H1 (cell line): ENCODE results near the gene CIITA. TPM values are rescaled to one million over a fixed set of nuclear protein-coding genes. Genes with fewer than 3 reads are reported as not detected.

Source experiments
- CHD1 ChIP-seq: IDR thresholded peaks from 2 replicates; pipeline ENCODE4 v1.6.1; 2012; ENCODE audit warnings: low read depth, low read length, improper control_type of control experiment
- CHD7 ChIP-seq: fragments of 300-600 bp; sonication (generic); IDR thresholded peaks from 2 replicates; pipeline ENCODE4 v1.7.1; 2012; ENCODE audit warnings: low read length, moderate library complexity, mild to moderate bottlenecking, inconsistent platforms; ENCODE audit not compliant: insufficient replicate concordance
- GTF2F1 ChIP-seq: IDR thresholded peaks from 2 replicates; pipeline ENCODE4 v1.6.1; 2012; ENCODE audit warnings: low read depth, low read length, improper control_type of control experiment, borderline replicate concordance
- JUND ChIP-seq: IDR thresholded peaks from 2 replicates; pipeline ENCODE4 v1.6.1; 2011; ENCODE audit warnings: mild to moderate bottlenecking, improper control_type of control experiment, low read length
- POU5F1 ChIP-seq: IDR thresholded peaks from 2 replicates; pipeline ENCODE4 v1.6.1; 2011; ENCODE audit warnings: low read depth, mild to moderate bottlenecking, low read length, moderate library complexity
- RAD21 ChIP-seq, 2 experiments: IDR thresholded peaks in 1 of 2; conservative IDR thresholded peaks in 1 of 2; 2 replicates each; pipeline ENCODE4 v1.6.1; 2011; ENCODE audit warnings: low read depth in 2 of 2, low read length in 2 of 2, improper control_type of control experiment in 1 of 2, inconsistent platforms in 1 of 2, mild to moderate bottlenecking in 1 of 2, moderate library complexity in 1 of 2
- RFX5 ChIP-seq: IDR thresholded peaks from 2 replicates; pipeline ENCODE4 v1.6.1; 2011; ENCODE audit warnings: low read depth, low read length, improper control_type of control experiment, borderline replicate concordance
- RXRA ChIP-seq: IDR thresholded peaks from 2 replicates; pipeline ENCODE4 v1.6.1; 2011; ENCODE audit warnings: low read depth, mild to moderate bottlenecking, low read length, moderate library complexity; ENCODE audit not compliant: insufficient read depth
- TAF1 ChIP-seq: IDR thresholded peaks from 2 replicates; pipeline ENCODE4 v1.6.1; 2011; ENCODE audit warnings: mild to moderate bottlenecking, low read depth, low read length
- TAF7 ChIP-seq: optimal IDR thresholded peaks from 2 replicates; pipeline ENCODE3; 2011; ENCODE audit warnings: low read depth, mild to moderate bottlenecking, inconsistent platforms, low read length, moderate library complexity, borderline replicate concordance
- polyA plus RNA-seq, 7 experiments: library from polyadenylated mRNA; depleted of rRNA in 3 of 7; stranded (reverse) in 5 of 7; unstranded in 2 of 7; fragments of >200 nt in 5 of 7; fragments of 200-250 nt in 2 of 7; gene quantifications; 1 replicate in 5 of 7; 2 replicates in 1 of 7; 4 replicates in 1 of 7; pipeline versions ENCODE4 v1.2.1 to v1.2.3, GENCODE V29; 2011 to 2013; ENCODE audit warnings: missing spikeins in 2 of 7, mixed read lengths in 2 of 7
- total RNA-seq: library from RNA; stranded (reverse); fragmentation: NEBNext Ultra II Directional; extraction: Animal tissue kit (Norgen Biotek cat#: 25700); gene quantifications from 2 replicates; pipeline ENCODE4 v1.2.1, GENCODE V29; 2021

The CIITA gene
- total and polyA plus RNA-seq, 2 of the 8 experiments (the other 6 are each of a cell fraction or from before 2014, with no cell fraction given), result 0.07 to 0.17 TPM

GRCh38 chr16:10880594-10881452, 3.8 kb downstream of the CIITA start (continued):
- TF ChIP-seq CHD7 (no peak), RAD21 (IDR thresholded peaks at IDR 0.05 in 1 of 2, conservative IDR thresholded peaks at IDR 0.05 in 1 of 2; ENCODE audit: low read depth in 2 of 2, low read length in 2 of 2) (no peak), POU5F1 (no peak), TAF7 (no peak), JUND (no peak), RFX5 (no peak), GTF2F1 (no peak), CHD1 (no peak), TAF1 (no peak), RXRA (no peak)
